Neuronal stem cell (in vitro differentiated cells): ENCODE measurements around the gene TSHZ3.
A peak's percentile ranks its signal among the peaks of the same experiment; 100 is the strongest.

ENCODE experiments used
- DNase-seq: peaks from one replicate; pipeline ENCODE4 v3.0.0-alpha.2; 2013; ENCODE audit warnings: low spot score
- H2AFZ ChIP-seq: one replicate; pipeline ENCODE4 v1.6.1; 2013; ENCODE audit warnings: mild to moderate bottlenecking, low read length, inconsistent platforms
- H2AK5ac ChIP-seq: 2 replicates; pipeline ENCODE4 v1.6.1; 2013; ENCODE audit warnings: low read depth, mild to moderate bottlenecking, inconsistent platforms, low read length, moderate library complexity, mixed read lengths
- H2BK120ac ChIP-seq: 2 replicates; pipeline ENCODE4 v1.6.1; 2013; ENCODE audit warnings: low read depth, mild to moderate bottlenecking, inconsistent platforms, low read length, moderate library complexity, mixed read lengths
- H2BK12ac ChIP-seq: one replicate; pipeline ENCODE4 v1.6.1; 2013; ENCODE audit warnings: low read length, inconsistent platforms
- H2BK15ac ChIP-seq: 2 replicates; pipeline ENCODE4 v1.6.1; 2013; ENCODE audit warnings: mild to moderate bottlenecking, low read length, inconsistent platforms, mixed read lengths
- H2BK5ac ChIP-seq: one replicate; pipeline ENCODE4 v1.6.1; 2013; ENCODE audit warnings: inconsistent platforms, mild to moderate bottlenecking, low read length, moderate library complexity
- H3K14ac ChIP-seq: one replicate; pipeline ENCODE4 v1.6.1; 2013; ENCODE audit warnings: low read length, inconsistent platforms
- H3K18ac ChIP-seq: 2 replicates; pipeline ENCODE4 v1.6.1; 2013; ENCODE audit warnings: low read length, inconsistent platforms
- H3K23ac ChIP-seq: 2 replicates; pipeline ENCODE4 v1.6.1; 2013; ENCODE audit warnings: low read depth, mild to moderate bottlenecking, mixed read lengths, low read length, inconsistent platforms; ENCODE audit not compliant: poor library complexity
- H3K27ac ChIP-seq: replicated peaks from 3 replicates; pipeline ENCODE4 v1.5.1; 2013; ENCODE audit warnings: low read length, inconsistent platforms
- H3K27me3 ChIP-seq, 3 experiments: 2 replicates each; pipeline ENCODE4 v1.6.1; 2013; ENCODE audit warnings: low read length in 3 of 3, mild to moderate bottlenecking in 2 of 3, inconsistent platforms in 1 of 3, low read depth in 1 of 3, mixed read lengths in 1 of 3, moderate library complexity in 1 of 3; ENCODE audit not compliant: control insufficient read depth in 3 of 3, insufficient read depth in 3 of 3
- H3K36me3 ChIP-seq, 2 donors: replicated peaks in 1 of 2; 2 replicates each; pipeline ENCODE4 v1.6.1; 2013; ENCODE audit warnings: low read length in 2 of 2; ENCODE audit not compliant: control insufficient read depth in 2 of 2, insufficient read depth in 2 of 2
- H3K4ac ChIP-seq: 2 replicates; pipeline ENCODE4 v1.6.1; 2013; ENCODE audit warnings: inconsistent platforms, mild to moderate bottlenecking, low read length, moderate library complexity
- H3K4me1 ChIP-seq, 2 donors: 1 replicate in 1 of 2; 2 replicates in 1 of 2; pipeline ENCODE4 v1.6.1; 2013; ENCODE audit warnings: low read length in 2 of 2, low read depth in 1 of 2; ENCODE audit not compliant: control insufficient read depth in 2 of 2, insufficient read depth in 1 of 2
- H3K4me2 ChIP-seq: one replicate; pipeline ENCODE4 v1.6.1; 2013; ENCODE audit warnings: mild to moderate bottlenecking, low read length, inconsistent platforms; ENCODE audit not compliant: insufficient read depth, poor library complexity, severe bottlenecking
- H3K4me3 ChIP-seq, 2 donors: 2 replicates each; pipeline ENCODE4 v1.5.1; 2013; ENCODE audit warnings: low read length in 2 of 2, mild to moderate bottlenecking in 2 of 2, inconsistent platforms in 1 of 2, moderate library complexity in 1 of 2
- H3K79me1 ChIP-seq: one replicate; pipeline ENCODE4 v1.6.1; 2013; ENCODE audit warnings: low read depth, mild to moderate bottlenecking, inconsistent platforms, low read length, moderate library complexity
- H3K9ac ChIP-seq: one replicate; pipeline ENCODE4 v1.6.1; 2013; ENCODE audit warnings: mild to moderate bottlenecking, low read depth, low read length, inconsistent platforms; ENCODE audit not compliant: poor library complexity
- H3K9me3 ChIP-seq, 2 donors: replicated peaks in 1 of 2; 2 replicates each; pipeline versions ENCODE3 to v1.6.1; 2013; ENCODE audit warnings: low read length in 2 of 2, mild to moderate bottlenecking in 2 of 2, inconsistent platforms in 1 of 2, low read depth in 1 of 2, mixed read lengths in 1 of 2, moderate library complexity in 1 of 2; ENCODE audit not compliant: control insufficient read depth in 2 of 2, insufficient read depth in 1 of 2
- H4K8ac ChIP-seq: one replicate; pipeline ENCODE4 v1.6.1; 2013; ENCODE audit warnings: low read depth, mild to moderate bottlenecking, inconsistent platforms, low read length, moderate library complexity
- H4K91ac ChIP-seq: one replicate; pipeline ENCODE4 v1.6.1; 2013; ENCODE audit warnings: low read length, low read depth, mild to moderate bottlenecking, inconsistent platforms; ENCODE audit not compliant: poor library complexity
- WGBS, 2 donors: extraction: QIAGEN DNeasy Blood & Tissue Kit; methylation state at CpG; one replicate each; pipeline ENCODE4 v1.1.7; 2013; ENCODE audit warnings: missing lambda C conversion rate in 2 of 2, mixed read lengths in 1 of 2; ENCODE audit not compliant: insufficient read length in 2 of 2, insufficient replicate concordance in 1 of 2; ENCODE audit errors: extremely low coverage in 2 of 2; 5-methylcytosine and 5-hydroxymethylcytosine counted together

Gene TSHZ3

DNA sequence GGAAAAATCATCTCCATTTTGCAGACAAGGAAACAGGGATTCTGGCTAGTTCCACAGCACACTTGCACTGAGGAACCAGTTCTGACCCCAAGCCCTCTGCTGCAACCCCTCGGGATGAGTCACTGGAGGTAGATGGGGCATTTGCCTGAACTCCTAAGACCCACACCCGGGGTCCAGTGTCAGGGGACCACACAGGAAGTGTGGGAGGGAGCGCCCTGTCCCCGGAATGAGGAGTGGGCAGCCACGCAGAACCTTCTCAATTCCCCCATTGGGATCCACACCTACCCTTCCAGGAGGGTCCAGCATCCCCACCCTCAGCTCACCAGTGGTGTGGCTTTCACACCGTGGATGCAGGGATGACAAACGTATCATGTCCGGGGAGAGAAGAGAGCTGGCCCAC is 62.7 kb downstream of the TSHZ3 start:
- Histone ChIP-seq H3K79me1 (no peaks in the 10 kb centered on the region), H4K91ac (no peak overlapping the region), H2BK5ac (no peak overlapping the region), H3K4me3 (no peak overlapping the region), H3K18ac (no peak overlapping the region), H3K9me3 (no peaks in the 10 kb centered on the region), H3K27me3 (no peaks in the 10 kb centered on the region), H2BK12ac (no peak overlapping the region), H3K27ac (no peak overlapping the region), H3K4ac (no peak overlapping the region), H3K36me3 (no peaks in the 10 kb centered on the region), H4K8ac (no peak overlapping the region), H3K4me2 (no peak overlapping the region), H2AK5ac (no peak overlapping the region), H3K23ac (no peak overlapping the region), H3K9ac (no peak overlapping the region), H2AFZ (no peak overlapping the region), H3K4me1 (peaks cover 0 to 14% of the 10 kb centered on the region in 2 donors), H2BK15ac (no peak overlapping the region), H3K14ac (no peak overlapping the region), H2BK120ac (no peak overlapping the region)
- no peak for DNase-seq
- no CpG with 5 or more reads among the region's 8 CpGs for WGBS, 2 donors

DNA sequence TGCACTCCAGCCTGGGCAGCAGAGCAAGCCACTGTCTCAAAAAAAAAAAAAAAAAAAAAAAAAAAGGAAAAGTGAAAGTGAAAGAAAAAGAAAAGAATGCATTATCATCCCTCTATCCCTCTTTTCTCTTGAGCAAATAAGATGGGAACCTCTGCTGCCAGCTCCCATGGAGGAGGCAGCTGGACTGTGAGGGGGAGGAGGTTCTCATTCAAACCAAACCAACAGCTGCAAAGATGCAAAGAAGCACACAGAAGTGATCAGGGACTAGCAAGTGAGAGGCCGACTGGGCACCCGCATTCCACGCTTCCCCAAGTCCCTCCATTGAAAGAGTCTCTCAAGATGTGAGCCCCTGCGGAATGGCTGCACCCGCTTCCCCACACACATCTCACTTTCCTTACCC is 63.5 kb downstream of the TSHZ3 start:
- H3K14ac ChIP-seq = no peak overlapping the region
- no peak for DNase-seq
- H3K4me2 ChIP-seq = no peak overlapping the region
- H2BK12ac ChIP-seq = no peak overlapping the region
- no peak overlapping the region for H3K4ac ChIP-seq
- H3K9me3 ChIP-seq = no peaks in the 10 kb centered on the region
- H3K36me3 ChIP-seq = no peaks in the 10 kb centered on the region
- no peak overlapping the region for H2BK5ac ChIP-seq
- H3K18ac ChIP-seq = no peak overlapping the region
- H2BK120ac ChIP-seq = no peak overlapping the region
- H3K79me1 ChIP-seq = no peaks in the 10 kb centered on the region
- no peak overlapping the region for H4K8ac ChIP-seq
- H2BK15ac ChIP-seq = no peak overlapping the region
- WGBS, 2 donors = no CpG with 5 or more reads among the region's 5 CpGs
- H4K91ac ChIP-seq = no peak overlapping the region
- H3K27me3 ChIP-seq = no peaks in the 10 kb centered on the region
- H3K4me1 ChIP-seq = peaks cover 0 to 12% of the 10 kb centered on the region in 2 donors
- no peak overlapping the region for H3K27ac ChIP-seq
- no peak overlapping the region for H3K23ac ChIP-seq
- H2AFZ ChIP-seq = no peak overlapping the region
- peak overlapping the region in 1 of 2 donors; percentile 41 for H3K4me3 ChIP-seq
- no peak overlapping the region for H2AK5ac ChIP-seq
- H3K9ac ChIP-seq = no peak overlapping the region

DNA sequence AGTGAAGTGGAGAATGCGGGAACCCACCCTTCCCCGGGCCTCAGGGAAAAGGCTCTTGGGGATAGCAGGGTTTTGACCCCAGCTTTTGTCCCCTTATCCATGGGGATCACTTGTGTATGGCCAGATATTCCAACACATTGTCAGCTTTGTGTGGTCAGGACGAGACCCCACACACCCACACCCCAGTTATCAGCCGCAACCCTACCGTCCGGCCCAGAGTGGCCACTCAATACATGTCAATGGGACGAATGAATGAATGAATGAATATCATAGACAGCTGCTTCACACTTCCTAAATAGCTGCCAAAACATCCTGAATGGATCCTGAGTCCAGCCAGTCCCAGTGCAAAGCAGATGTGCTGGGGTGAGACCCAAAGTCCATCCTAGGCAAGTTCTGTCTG is 64.6 kb downstream of the TSHZ3 start:
- Histone ChIP-seq H2AFZ (no peak overlapping the region), H3K27me3 (no peaks in the 10 kb centered on the region), H2AK5ac (no peak overlapping the region), H3K79me1 (no peaks in the 10 kb centered on the region), H3K4ac (no peak overlapping the region), H2BK15ac (no peak overlapping the region), H2BK5ac (no peak overlapping the region), H2BK12ac (no peak overlapping the region), H3K4me1 (peaks cover 0 to 12% of the 10 kb centered on the region in 2 donors), H3K4me3 (no peak overlapping the region), H4K91ac (no peak overlapping the region), H3K18ac (no peak overlapping the region), H3K9ac (no peak overlapping the region), H4K8ac (no peak overlapping the region), H3K23ac (no peak overlapping the region), H3K9me3 (no peaks in the 10 kb centered on the region), H3K4me2 (no peak overlapping the region), H3K14ac (no peak overlapping the region), H3K27ac (no peak overlapping the region), H2BK120ac (no peak overlapping the region), H3K36me3 (no peaks in the 10 kb centered on the region)
- WGBS, 2 donors = no CpG with 5 or more reads among the region's 7 CpGs
- DNase-seq = no peak

DNA sequence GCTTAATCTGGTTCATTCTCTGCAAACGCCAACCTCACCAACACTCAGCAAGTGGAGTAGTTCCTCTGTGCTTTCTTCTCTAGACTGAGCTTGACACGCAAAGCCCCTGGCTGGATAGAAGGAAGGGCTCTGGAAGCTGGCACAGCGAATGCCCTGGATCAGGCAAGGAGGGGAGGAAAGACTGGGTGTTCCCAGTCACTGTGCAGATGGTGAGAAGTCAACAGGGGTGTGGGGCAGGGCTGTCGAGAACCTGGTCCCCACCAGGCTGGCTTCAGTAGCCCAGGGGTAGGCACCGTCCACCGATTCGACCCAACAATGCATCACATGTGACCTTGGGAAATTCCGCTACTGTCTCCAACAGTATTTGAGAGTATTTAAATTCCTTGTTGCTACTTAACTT is 65.5 kb downstream of the TSHZ3 start:
- Histone ChIP-seq H4K8ac (no peak overlapping the region), H3K4ac (no peak overlapping the region), H3K23ac (no peak overlapping the region), H2AK5ac (no peak overlapping the region), H3K18ac (no peak overlapping the region), H2BK12ac (no peak overlapping the region), H3K4me3 (no peak overlapping the region), H3K4me2 (no peak overlapping the region), H3K14ac (no peak overlapping the region), H3K9ac (no peak overlapping the region), H3K27ac (no peak overlapping the region), H3K9me3 (no peaks in the 10 kb centered on the region), H3K27me3 (no peaks in the 10 kb centered on the region), H2BK15ac (no peak overlapping the region), H3K36me3 (no peaks in the 10 kb centered on the region), H4K91ac (no peak overlapping the region), H3K79me1 (no peaks in the 10 kb centered on the region), H2BK5ac (no peak overlapping the region), H2AFZ (no peak overlapping the region), H3K4me1 (peaks cover 0 to 4% of the 10 kb centered on the region in 2 donors), H2BK120ac (no peak overlapping the region)
- DNase-seq = no peak
- WGBS, 2 donors = no CpG with 5 or more reads among the region's 8 CpGs
